Islet precursor cell (in vitro differentiated cells): ENCODE measurements around the gene VPS29.
"Not testable (repeated sequence)": the region's sequence is repeated elsewhere in the genome, so short reads cannot be mapped to it uniquely, and the experiment has no call there.

Experiments
- DNase-seq: peaks from one replicate; pipeline ENCODE4 v3.0.0-alpha.2; 2018

VPS29 gene

GRCh38 chr12:110520876-110521712 is 19.2 kb upstream of the VPS29 start:
- not testable (repeated sequence) for DNase-seq

GRCh38 chr12:110518014-110518413 is 16.1 kb upstream of the VPS29 start:
- not testable (repeated sequence) for DNase-seq

- DNase-seq: no peak
Observed at GRCh38 chr12:110516995-110517394, 15.1 kb upstream of the VPS29 start.

- no peak for DNase-seq
Observed at GRCh38 chr12:110514363-110514762, 12.5 kb upstream of the VPS29 start.

- no peak for DNase-seq
Observed at GRCh38 chr12:110513842-110514241, 11.9 kb upstream of the VPS29 start.

GRCh38 chr12:110508071-110508586 is 6.2 kb upstream of the VPS29 start:
- no peak for DNase-seq

- DNase-seq: no peak
Observed at GRCh38 chr12:110505332-110505731, 3.4 kb upstream of the VPS29 start.

GRCh38 chr12:110503432-110503831 is 1.5 kb upstream of the VPS29 start:
- DNase-seq: no peak

- no peak for DNase-seq
Observed at GRCh38 chr12:110501399-110501751, 536 bp downstream of the VPS29 start.

- no peak for DNase-seq
Observed at GRCh38 chr12:110498984-110499706, 2.8 kb downstream of the VPS29 start.

GRCh38 chr12:110475426-110475825 is 26.5 kb downstream of the VPS29 start:
- DNase-seq: no peak

- DNase-seq: peak; percentile 100
Observed at GRCh38 chr12:110468214-110469048, 33.5 kb downstream of the VPS29 start, which contains the start of the genes FAM216A and GPN3. Gene FAM216A, plus strand, starts transcription at chr12:110468845. Its CDS starts 31 bp downstream, at chr12:110468876. Gene GPN3, minus strand, starts transcription at chr12:110468257. Its CDS starts 54 bp downstream, at chr12:110468203.

- DNase-seq: no peak
Observed at GRCh38 chr12:110467847-110468213, 34.1 kb downstream of the VPS29 start.

GRCh38 chr12:110466791-110467190 is 35.1 kb downstream of the VPS29 start:
- DNase-seq: no peak

- DNase-seq: not testable (repeated sequence)
Observed at GRCh38 chr12:110465765-110466164, 36.1 kb downstream of the VPS29 start.

- no peak for DNase-seq
Observed at GRCh38 chr12:110465024-110465423, 36.9 kb downstream of the VPS29 start.

GRCh38 chr12:110461189-110461588 is 40.7 kb downstream of the VPS29 start:
- DNase-seq: not testable (repeated sequence)

GRCh38 chr12:110458756-110459155 is 43.2 kb downstream of the VPS29 start:
- no peak for DNase-seq

- no peak for DNase-seq
Observed at GRCh38 chr12:110453569-110454296, 48.2 kb downstream of the VPS29 start.

GRCh38 chr12:110451263-110451662 is 50.6 kb downstream of the VPS29 start:
- no peak for DNase-seq

GRCh38 chr12:110449799-110450497 is 52.0 kb downstream of the VPS29 start, which contains the start of gene ARPC3:
Gene ARPC3, minus strand, starts transcription at chr12:110450337. Its CDS starts 77 bp downstream, at chr12:110450260.
- DNase-seq: peak; percentile 99
